ENCODE measurements around the gene ZSCAN2. TPM values are rescaled to one million over a fixed set of nuclear protein-coding genes. Genes with fewer than 3 reads are reported as not detected.
"Not testable (repeated sequence)": the region's sequence is repeated elsewhere in the genome, so short reads cannot be mapped to it uniquely, and the experiment has no call there.

ZSCAN2 gene
- total RNA-seq, 1 donor = 5.7 TPM

DNA sequence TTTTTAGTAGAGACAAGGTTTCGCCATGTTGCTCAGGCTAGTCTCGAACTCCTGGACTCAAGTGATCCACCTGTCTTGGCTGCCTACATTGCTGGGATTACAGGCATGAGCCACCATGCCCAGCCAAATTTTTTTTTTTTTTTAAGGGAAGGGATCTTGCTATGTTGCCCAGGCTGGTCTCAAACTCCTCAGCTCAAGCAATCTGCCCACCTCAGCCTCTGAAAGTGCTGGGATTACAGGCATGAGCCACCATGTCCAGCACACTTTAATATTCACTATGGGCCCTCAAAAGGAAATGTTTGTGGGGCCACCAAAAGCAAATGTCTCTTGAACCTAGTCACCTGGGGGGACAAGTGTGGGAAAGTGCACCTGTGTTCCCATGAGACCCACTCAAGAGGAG, 41.8 kb downstream of the ZSCAN2 start:
- H3K4me3 ChIP-seq (ENCODE audit: low read length); H3K4me1 ChIP-seq (ENCODE audit: insufficient read depth, low read length): not testable (repeated sequence)

DNA sequence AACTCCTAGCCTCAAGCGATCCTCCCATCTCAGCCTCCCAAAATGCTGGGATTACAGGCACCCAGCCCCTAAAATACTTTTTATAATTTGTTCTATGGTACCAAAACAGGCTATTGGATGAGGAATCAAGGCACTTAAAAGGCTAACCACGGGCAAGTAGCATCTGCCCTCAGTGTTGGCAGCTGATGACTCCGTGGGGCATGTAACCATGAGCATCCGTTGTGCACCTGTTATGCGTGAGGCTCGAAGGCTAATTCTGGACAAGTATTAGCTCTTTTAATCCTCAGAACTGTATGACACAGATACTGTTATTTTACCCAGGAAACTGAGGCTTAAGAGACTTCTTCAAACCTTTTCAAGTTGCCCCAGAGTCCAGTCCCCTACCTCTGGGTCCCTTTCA, 43.0 kb downstream of the ZSCAN2 start:
- Histone ChIP-seq H3K27me3 (ENCODE audit: insufficient read depth, low read length) (no peaks in the 10 kb centered on the region), H3K4me1 (ENCODE audit: insufficient read depth, low read length) (peaks cover 7% of the 10 kb centered on the region), H3K9me3 (ENCODE audit: low read depth, low read length) (no peaks in the 10 kb centered on the region), H3K4me3 (ENCODE audit: low read length) (no peak overlapping the region)

More for the DNA sequence above, 41.8 kb downstream of the ZSCAN2 start:
- not testable (repeated sequence) for H3K27me3 ChIP-seq (ENCODE audit: insufficient read depth, low read length); H3K9me3 ChIP-seq (ENCODE audit: low read depth, low read length)

DNA sequence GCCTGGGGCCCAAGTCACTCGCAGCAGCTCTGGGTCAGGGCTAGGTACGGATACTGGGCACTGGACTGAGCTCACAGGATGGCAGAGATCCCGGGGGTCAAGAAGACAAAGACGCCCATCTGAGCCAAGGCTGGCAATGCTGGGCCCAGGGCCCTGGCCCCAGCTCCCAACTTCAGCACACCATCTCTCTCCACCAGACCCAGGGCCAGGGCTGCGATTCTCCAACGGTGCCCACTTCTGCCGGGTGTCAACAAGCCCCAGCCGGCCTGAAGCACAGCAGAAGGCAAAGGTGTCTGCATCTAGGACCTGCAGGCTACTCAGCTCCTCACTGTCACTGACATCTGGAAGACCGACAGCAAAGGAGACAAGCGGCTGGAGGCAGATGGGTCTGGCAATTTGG, 44.7 kb downstream of the ZSCAN2 start:
- H3K9me3 ChIP-seq (ENCODE audit: low read depth, low read length) = no peaks in the 10 kb centered on the region
- H3K27me3 ChIP-seq (ENCODE audit: insufficient read depth, low read length) = no peaks in the 10 kb centered on the region
- H3K4me3 ChIP-seq (ENCODE audit: low read length) = no peak overlapping the region
- H3K4me1 ChIP-seq (ENCODE audit: insufficient read depth, low read length) = peaks cover 8% of the 10 kb centered on the region

DNA sequence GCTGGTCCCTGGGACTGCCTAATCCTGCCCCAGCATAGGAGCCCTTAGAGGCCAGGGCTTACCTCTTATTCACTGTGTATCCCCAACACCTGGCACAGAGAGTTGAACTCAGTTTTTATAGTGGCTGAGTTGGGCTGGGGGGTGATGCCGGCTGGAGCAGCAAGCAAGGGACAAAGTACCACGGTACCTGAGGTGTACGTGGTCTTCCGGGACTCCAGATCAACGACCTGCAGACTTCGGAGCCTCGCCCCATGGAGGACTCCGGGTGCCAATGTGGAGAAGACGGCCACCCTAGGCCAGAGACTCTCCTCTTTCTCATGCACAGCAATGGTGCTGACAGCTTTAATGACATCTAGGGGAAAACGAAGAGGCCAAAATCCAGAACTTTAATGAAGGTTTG, 45.2 kb downstream of the ZSCAN2 start:
- peaks cover 8% of the 10 kb centered on the region for H3K4me1 ChIP-seq (ENCODE audit: insufficient read depth, low read length)
- no peaks in the 10 kb centered on the region for H3K27me3 ChIP-seq (ENCODE audit: insufficient read depth, low read length)
- no peak overlapping the region for H3K4me3 ChIP-seq (ENCODE audit: low read length)
- no peaks in the 10 kb centered on the region for H3K9me3 ChIP-seq (ENCODE audit: low read depth, low read length)

DNA sequence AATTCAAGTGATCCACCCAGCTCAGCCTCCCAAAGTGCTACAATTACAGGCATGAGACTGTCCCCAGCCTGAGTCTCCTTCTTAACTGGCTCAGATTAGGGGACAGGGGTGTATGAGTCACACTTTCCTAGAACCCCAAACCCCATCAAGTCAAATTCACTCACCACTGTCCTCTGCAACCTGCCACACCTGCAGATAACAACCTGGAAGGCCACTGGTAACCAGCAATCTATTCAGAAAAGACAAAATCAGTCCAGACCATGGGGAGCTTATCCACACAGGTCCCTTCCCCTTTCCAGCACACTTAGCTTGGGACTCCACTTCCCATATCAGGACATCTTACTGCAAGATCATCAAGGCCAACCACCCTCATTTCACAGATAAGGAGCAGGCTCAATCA, 46.9 kb downstream of the ZSCAN2 start:
- peaks cover 10% of the 10 kb centered on the region for H3K4me1 ChIP-seq (ENCODE audit: insufficient read depth, low read length)
- no peak overlapping the region for H3K4me3 ChIP-seq (ENCODE audit: low read length)
- no peaks in the 10 kb centered on the region for H3K27me3 ChIP-seq (ENCODE audit: insufficient read depth, low read length)
- no peaks in the 10 kb centered on the region for H3K9me3 ChIP-seq (ENCODE audit: low read depth, low read length)

DNA sequence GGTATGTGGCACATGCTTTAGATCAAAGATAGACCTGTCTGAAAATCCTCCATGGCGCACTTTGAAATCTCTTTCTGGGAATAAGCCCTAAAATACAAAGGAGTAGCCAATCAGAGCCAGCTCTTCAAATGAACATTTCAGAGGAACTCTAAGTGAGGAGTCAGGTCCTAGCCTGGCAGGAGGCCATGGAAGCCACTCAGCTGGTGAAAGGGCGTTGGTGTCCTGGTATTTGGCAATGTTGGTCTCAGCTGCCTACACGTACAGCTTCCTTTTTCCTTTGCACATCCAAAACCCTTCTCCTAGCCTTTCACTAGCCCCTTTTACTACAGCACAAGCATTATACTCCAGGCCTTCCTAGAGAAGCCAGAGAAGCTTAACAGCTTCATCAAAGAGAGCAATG, 47.7 kb downstream of the ZSCAN2 start:
- H3K9me3 ChIP-seq (ENCODE audit: low read depth, low read length) = no peaks in the 10 kb centered on the region
- H3K4me1 ChIP-seq (ENCODE audit: insufficient read depth, low read length) = peaks cover 18% of the 10 kb centered on the region
- H3K27me3 ChIP-seq (ENCODE audit: insufficient read depth, low read length) = no peaks in the 10 kb centered on the region
- H3K4me3 ChIP-seq (ENCODE audit: low read length) = no peak overlapping the region

DNA sequence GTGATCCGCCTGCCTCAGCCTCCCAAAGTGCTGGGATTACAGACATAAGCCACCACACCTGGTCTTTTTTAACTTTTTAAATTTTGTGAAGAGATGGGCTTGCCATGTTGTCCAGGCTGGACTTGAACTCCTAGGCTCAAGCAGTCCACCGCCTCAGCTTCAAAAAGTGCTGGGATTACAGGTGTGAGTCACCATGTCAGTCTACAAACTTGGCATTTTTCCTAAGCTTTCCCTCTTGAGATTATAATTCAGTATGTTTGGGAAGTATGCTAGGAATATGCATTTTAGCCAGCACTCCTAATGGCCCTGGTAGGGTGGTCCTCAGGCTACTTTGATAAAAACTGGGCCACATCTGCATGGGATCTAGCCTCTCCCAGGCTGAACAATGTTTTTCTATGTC, 48.9 kb downstream of the ZSCAN2 start:
- Histone ChIP-seq H3K27me3 (ENCODE audit: insufficient read depth, low read length) (no peaks in the 10 kb centered on the region), H3K4me3 (ENCODE audit: low read length) (no peak overlapping the region)

DNA sequence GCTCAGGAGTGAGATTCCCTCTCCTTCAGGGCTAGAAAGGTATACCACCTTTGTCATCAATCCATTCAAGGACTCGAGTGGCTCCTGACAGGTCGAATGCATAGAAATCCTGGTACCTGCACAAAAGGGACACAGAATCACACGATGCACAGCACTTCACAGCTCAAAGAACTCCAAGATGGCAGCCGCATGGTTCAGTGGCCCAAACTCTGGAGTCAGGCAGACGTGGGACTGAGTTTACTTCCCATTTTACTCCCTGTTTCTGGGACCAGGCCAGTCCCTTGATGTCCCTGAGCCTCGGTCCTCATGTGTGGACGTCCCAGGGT, 52.7 kb downstream of the ZSCAN2 start:
- H3K27me3 ChIP-seq (ENCODE audit: insufficient read depth, low read length) = no peaks in the 10 kb centered on the region
- no peaks in the 10 kb centered on the region for H3K9me3 ChIP-seq (ENCODE audit: low read depth, low read length)
- peaks cover 32% of the 10 kb centered on the region for H3K4me1 ChIP-seq (ENCODE audit: insufficient read depth, low read length)
- H3K4me3 ChIP-seq (ENCODE audit: low read length) = peak overlapping the region; percentile 84

More for the DNA sequence above, 48.9 kb downstream of the ZSCAN2 start:
- Histone ChIP-seq H3K9me3 (ENCODE audit: low read depth, low read length) (no peaks in the 10 kb centered on the region), H3K4me1 (ENCODE audit: insufficient read depth, low read length) (peaks cover 22% of the 10 kb centered on the region)

DNA sequence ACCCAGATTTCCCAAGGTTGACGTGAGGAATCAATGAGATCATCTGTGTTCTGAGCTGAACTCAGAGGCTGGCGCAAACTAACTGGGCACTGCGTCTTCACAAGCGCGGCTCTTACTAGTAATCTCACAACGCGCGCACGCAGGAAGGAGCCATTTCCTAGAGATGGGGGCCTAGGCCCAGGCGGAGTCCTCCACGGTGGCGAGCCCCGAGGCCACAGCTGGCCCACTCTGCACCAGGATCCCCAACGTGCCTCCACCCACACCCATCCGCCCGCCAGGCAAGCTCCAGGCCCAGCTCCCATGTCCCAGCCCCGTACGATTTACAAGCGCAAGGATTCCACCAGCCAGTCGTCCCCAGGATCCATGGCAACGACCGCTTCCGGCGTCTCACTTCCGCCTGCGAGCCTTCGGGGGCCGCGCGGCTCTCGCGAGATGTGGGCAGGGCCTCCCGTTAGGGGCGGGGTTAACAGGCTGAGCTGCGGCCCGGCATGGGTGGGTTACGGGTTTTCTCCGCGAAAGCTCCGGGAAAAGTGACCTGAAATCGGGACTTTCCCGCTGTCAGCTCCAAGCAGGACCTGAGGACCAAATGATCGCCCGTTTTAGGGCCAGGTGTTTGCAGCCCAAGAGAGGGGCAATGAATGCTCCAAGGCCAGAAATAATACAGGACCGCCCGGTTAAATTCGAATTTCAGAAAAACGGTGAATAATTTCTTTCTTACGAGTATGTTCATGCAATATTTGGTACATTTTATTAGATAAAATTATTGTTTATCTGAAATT, 53.3 kb downstream of the ZSCAN2 start, which contains the start of gene WDR73:
TSS of gene WDR73 (minus strand) at position 374 of the 779 bp plus-strand sequence. CDS start at position 365, 9 bp downstream.
- Histone ChIP-seq H3K4me3 (ENCODE audit: low read length) (peak within 1 kb of the TSS; percentile 84), H3K4me1 (ENCODE audit: insufficient read depth, low read length) (peaks cover 33% of the 10 kb centered on the region), H3K9me3 (ENCODE audit: low read depth, low read length) (no peaks in the 10 kb centered on the region), H3K27me3 (ENCODE audit: insufficient read depth, low read length) (no peaks in the 10 kb centered on the region)

DNA sequence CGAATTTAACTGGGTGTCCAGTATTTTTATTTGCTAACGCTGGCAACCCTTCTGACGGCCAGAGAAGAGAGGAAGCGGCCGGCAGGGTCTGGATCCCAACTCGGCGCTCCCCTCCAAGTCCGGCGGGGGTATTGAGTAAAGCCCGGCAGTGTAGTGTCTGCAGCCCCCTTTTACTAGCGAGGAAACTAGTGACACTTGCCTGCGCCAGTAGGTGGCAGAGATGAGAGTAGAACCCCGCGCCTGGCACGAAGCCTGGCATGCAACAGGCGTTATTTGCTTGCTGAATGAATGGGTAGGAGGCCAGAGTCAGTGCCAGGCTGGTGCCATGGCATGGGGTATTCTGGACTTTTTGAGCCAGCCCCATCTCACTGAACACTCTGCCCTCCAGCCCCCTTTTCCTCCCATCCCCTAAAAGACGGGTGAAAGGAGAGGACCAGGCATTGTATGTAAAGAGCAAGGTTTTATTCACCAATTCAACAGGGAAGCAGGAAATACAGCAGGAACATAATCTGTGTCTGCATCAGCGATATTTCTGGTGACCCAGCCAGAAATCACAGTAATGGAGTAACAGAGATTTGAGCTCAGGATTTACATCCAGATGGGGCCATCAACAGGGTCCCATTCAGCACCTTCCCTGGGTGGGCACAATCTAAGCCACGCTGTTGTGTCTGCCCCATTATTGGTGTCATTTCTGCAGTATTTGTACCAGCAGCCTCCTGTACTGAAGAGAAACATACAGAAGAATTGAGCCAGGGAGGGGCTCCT, 54.1 kb downstream of the ZSCAN2 start:
- Histone ChIP-seq H3K9me3 (ENCODE audit: low read depth, low read length) (no peaks in the 10 kb centered on the region), H3K4me3 (ENCODE audit: low read length) (peak overlapping the region; percentile 84), H3K4me1 (ENCODE audit: insufficient read depth, low read length) (peaks cover 34% of the 10 kb centered on the region), H3K27me3 (ENCODE audit: insufficient read depth, low read length) (no peaks in the 10 kb centered on the region)

DNA sequence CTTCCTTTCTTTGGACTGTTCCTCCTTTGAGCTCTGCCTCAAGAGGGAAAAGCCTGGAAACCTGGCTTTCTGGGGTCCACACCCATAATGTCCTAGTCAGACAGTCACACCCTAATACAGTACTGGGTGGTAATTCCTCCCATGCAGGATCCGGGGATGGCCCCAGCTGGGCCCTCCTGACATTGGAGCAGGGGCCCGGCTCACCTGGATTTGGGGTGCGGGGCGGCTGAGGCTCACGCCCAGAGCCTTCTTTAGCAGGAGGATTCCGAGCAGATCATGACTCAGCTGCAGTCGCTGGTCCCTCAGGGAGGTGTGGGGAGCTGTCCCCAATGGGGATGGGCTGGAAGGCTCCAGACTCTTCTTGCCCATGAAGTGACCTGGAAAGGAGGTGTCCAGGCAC, 56.2 kb downstream of the ZSCAN2 start:
- Histone ChIP-seq H3K9me3 (ENCODE audit: low read depth, low read length) (no peaks in the 10 kb centered on the region), H3K4me3 (ENCODE audit: low read length) (no peak overlapping the region), H3K27me3 (ENCODE audit: insufficient read depth, low read length) (no peaks in the 10 kb centered on the region), H3K4me1 (ENCODE audit: insufficient read depth, low read length) (peaks cover 34% of the 10 kb centered on the region)

DNA sequence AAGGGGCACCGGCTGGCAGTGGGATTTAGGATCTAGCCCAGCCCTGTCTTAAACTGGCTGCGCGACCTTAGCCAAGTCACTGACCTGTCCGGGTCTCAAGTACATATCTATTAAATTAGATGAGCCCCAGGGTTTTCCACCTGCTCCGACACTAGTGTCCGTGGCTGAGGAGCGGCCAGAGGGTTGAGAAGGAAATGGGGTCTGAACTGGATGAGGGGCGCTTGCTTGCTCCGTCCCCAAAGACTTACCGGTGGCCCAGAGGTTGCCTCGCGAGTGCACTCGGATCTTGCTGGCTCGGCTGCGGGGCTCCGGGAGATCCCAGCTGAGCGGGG, 56.9 kb downstream of the ZSCAN2 start:
- H3K4me1 ChIP-seq (ENCODE audit: insufficient read depth, low read length) = peaks cover 32% of the 10 kb centered on the region

DNA sequence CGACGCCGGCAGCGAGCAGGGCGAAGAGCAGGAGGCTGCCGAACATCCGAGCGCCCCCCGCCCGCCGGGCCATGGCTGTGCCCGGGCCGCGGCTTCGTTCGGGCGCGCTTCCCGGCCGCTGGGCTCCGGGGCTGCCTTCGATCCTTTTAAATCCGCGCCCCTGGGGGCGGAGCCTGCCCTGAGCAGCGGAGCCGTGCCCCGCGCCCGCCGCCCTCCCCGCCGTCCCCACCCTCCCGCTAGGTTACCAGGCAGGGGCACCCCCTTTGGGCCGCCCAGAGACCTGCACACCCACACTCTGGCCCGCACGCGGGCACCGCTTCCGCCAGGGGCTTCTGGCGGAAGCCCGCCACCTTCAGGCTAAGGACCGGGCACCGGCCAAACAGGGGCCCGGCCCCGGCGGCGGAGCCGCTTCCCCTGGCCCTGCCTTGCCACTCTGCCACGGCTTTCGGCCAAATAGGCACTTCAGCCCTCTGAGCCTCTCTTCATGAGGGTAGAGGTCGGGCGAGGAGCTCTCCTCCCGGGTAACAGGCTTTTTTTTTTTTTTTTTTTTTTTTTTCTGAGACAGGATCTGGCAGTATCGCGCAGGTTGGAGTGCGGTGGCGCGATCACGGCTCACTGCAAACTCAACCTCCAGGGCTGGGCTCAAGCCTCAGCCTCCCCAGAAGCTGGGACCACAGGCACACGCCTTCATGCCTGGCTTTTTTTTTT, 57.4 kb downstream of the ZSCAN2 start, which contains the start of gene NMB:
TSS of gene NMB (minus strand) at position 120 of the 708 bp plus-strand sequence. CDS start at position 73, 47 bp downstream.
- Histone ChIP-seq H3K27me3 (ENCODE audit: insufficient read depth, low read length) (no peaks in the 10 kb centered on the region), H3K4me3 (ENCODE audit: low read length) (peak within 1 kb of the TSS; percentile 48), H3K4me1 (ENCODE audit: insufficient read depth, low read length) (peaks cover 27% of the 10 kb centered on the region), H3K9me3 (ENCODE audit: low read depth, low read length) (no peaks in the 10 kb centered on the region)

More for the DNA sequence above, 56.9 kb downstream of the ZSCAN2 start:
- no peaks in the 10 kb centered on the region for H3K27me3 ChIP-seq (ENCODE audit: insufficient read depth, low read length)
- peak overlapping the region; percentile 48 for H3K4me3 ChIP-seq (ENCODE audit: low read length)
- no peaks in the 10 kb centered on the region for H3K9me3 ChIP-seq (ENCODE audit: low read depth, low read length)

DNA sequence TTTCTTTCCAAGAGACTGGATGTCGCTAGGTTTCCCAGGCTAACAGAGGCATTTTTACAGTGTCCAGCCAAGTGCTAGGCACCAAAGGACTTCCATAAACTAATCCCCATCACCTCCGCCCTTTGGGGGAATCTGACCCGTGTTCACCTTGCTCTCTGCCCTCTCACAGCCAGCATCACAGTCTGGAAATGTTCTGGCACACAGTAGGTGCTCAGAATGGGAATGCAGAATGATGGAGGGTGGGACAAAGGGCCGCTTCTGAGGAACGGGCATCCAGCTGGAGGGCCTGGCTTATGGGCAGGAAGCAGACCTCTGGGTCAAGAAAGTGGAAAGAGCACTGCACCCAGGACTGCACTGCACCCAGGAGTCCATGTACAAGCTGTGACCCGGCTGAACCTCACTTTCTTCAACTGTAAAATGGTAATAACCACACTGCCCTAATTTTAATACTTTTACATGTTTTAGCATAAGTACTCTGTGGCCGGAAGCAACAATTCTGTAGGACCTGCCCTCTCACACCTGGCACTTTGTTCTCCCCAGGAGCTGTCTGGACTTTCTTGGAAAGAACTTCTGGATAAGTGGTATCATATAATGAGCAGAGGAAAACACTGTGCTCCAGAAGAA, 58.1 kb downstream of the ZSCAN2 start:
- H3K4me3 ChIP-seq (ENCODE audit: low read length) = peak overlapping the region; percentile 48
- H3K9me3 ChIP-seq (ENCODE audit: low read depth, low read length) = no peaks in the 10 kb centered on the region
- no peaks in the 10 kb centered on the region for H3K27me3 ChIP-seq (ENCODE audit: insufficient read depth, low read length)

More for the DNA sequence above, 58.1 kb downstream of the ZSCAN2 start:
- H3K4me1 ChIP-seq (ENCODE audit: insufficient read depth, low read length) = peaks cover 21% of the 10 kb centered on the region

All from mononuclear cell (primary cell).